T-helper 17 cell (primary cell): Measurements from ENCODE around the gene MED15. TPM values are rescaled to one million over a fixed set of nuclear protein-coding genes. Genes with fewer than 3 reads are reported as not detected.

Source experiments
- ATAC-seq: fragments of 150-1000 bp; cut with Tn5 transposase; 2 replicates; pipeline ENCODE4 v1.10.0; 2021; ENCODE audit warnings: mild to moderate bottlenecking, moderate library complexity
- DNase-seq, 3 donors: peaks; one replicate each; pipeline versions ENCODE4 v3.0.0 to v3.0.0-alpha.2; 2020 to 2021
- H3K9me3 ChIP-seq: one replicate; pipeline ENCODE4 v1.7.0; 2013; ENCODE audit warnings: low read length, mild to moderate bottlenecking; ENCODE audit not compliant: control insufficient read depth, poor library complexity, severe bottlenecking
- H3K27ac Mint-ChIP-seq: one replicate; pipeline ENCODE4 v1.8.0; 2022; ENCODE audit warnings: mild to moderate bottlenecking, moderate library complexity, mixed read lengths
- H3K27me3 Mint-ChIP-seq: one replicate; pipeline ENCODE4 v1.8.0; 2022; ENCODE audit warnings: mixed read lengths
- H3K36me3 Mint-ChIP-seq: one replicate; pipeline ENCODE4 v1.8.0; 2022; ENCODE audit warnings: low read depth, mixed read lengths
- H3K4me1 Mint-ChIP-seq: one replicate; pipeline ENCODE4 v1.8.0; 2022; ENCODE audit warnings: mild to moderate bottlenecking, mixed read lengths
- H3K4me3 Mint-ChIP-seq: one replicate; pipeline ENCODE4 v1.8.0; 2022; ENCODE audit warnings: mild to moderate bottlenecking, moderate library complexity, mixed read lengths
- total RNA-seq, 4 donors: library from RNA in 2 of 4; stranded (reverse) in 2 of 4; gene quantifications; one replicate each; pipeline ENCODE4 v1.2.3 and lab custom pipeline; 2022 to 2026

Gene MED15
- total RNA-seq, 2 donors from 2014 or later: 207 to 251 TPM

DNA sequence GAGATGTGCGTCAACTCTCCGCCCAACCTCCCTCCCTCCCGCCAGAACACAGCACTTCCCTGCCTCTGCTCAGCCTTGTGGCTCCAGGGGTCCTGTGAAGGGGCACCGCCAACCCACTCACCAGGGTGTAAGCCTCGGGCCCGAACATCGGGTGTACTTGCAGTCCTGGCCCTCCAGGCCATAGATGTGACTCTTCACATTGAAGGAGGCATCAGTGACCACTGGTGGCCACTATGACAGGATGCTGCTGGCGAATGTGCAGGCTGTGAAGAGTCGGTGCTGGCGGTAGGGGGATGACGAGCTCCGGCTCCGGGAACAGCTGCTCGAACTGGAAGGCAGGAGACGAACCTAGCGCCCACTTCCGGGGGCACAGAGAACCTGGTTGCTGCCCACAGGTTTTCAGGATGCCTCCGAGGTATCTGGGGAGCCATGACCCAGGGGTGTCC lies 97.4 kb downstream of the MED15 start:
- H3K36me3 Mint-ChIP-seq: no peaks in the 10 kb centered on the region
- no peak overlapping the region for H3K4me3 Mint-ChIP-seq
- peaks cover 3% of the 10 kb centered on the region for H3K27me3 Mint-ChIP-seq
- peaks cover 10% of the 10 kb centered on the region for H3K4me1 Mint-ChIP-seq
- H3K27ac Mint-ChIP-seq: peak overlapping the region; percentile 14
- ATAC-seq: no peak
- no peaks in the 10 kb centered on the region for H3K9me3 ChIP-seq
- DNase-seq: no peak

GRCh38 chr22:20605328-20605727 lies 97.9 kb downstream of the MED15 start:
- Mint-ChIP-seq H3K36me3 (no peaks in the 10 kb centered on the region), H3K4me1 (peaks cover 10% of the 10 kb centered on the region), H3K27ac (peak overlapping the region; percentile 14), H3K27me3 (peaks cover 8% of the 10 kb centered on the region), H3K4me3 (no peak overlapping the region)
- ATAC-seq (no peak), DNase-seq (no peak)
- H3K9me3 ChIP-seq: no peaks in the 10 kb centered on the region

DNA sequence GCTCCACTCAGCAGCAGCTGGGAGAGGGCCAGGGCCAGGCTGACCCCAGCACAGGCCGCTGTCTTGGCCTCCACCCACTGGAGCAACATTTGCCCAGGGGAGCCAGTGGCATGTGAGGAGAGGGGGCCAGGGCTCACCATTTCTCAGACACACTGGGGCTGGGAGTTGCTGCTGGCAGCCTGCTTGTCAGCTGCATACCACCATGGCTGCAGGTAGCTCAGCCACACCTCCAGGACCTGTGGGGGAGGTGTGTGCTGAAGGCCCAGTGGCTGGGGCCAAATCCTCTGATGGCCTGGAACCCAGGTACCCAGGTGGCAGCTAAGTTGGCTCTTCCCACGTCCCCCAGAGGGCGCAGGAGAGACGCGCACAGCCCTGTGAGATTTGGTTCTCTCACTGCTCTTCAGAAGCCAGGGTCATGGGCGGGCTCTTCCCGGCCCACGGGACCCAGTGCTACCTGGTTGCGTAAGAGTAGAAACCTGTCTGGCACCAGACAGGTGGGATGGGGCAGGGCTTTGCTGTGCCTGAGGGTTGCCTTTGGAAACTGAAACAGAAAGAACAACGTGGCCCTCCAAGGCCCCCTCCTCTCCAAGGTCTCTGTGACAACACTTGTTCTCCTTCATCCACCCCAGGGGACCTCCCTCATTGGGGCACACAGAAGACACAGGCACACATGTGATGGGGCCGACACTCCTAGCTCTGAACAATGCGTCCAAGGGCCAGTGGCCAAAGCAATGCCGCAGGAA lies 98.8 kb downstream of the MED15 start:
- H3K36me3 Mint-ChIP-seq: no peaks in the 10 kb centered on the region
- no peak overlapping the region for H3K4me3 Mint-ChIP-seq
- H3K4me1 Mint-ChIP-seq: peaks cover 10% of the 10 kb centered on the region
- H3K27me3 Mint-ChIP-seq: peaks cover 9% of the 10 kb centered on the region
- peak; percentile 42 to 59 (median 45) for DNase-seq
- peak overlapping the region; percentile 11 for H3K27ac Mint-ChIP-seq
- peak; percentile 91 for ATAC-seq
- H3K9me3 ChIP-seq: no peaks in the 10 kb centered on the region

GRCh38 chr22:20606784-20607128 lies 99.3 kb downstream of the MED15 start:
- Mint-ChIP-seq H3K4me3 (no peak overlapping the region), H3K27me3 (peaks cover 9% of the 10 kb centered on the region), H3K27ac (peak overlapping the region; percentile 11), H3K36me3 (no peaks in the 10 kb centered on the region), H3K4me1 (peaks cover 10% of the 10 kb centered on the region)
- ATAC-seq (no peak), DNase-seq (no peak)
- no peaks in the 10 kb centered on the region for H3K9me3 ChIP-seq

DNA sequence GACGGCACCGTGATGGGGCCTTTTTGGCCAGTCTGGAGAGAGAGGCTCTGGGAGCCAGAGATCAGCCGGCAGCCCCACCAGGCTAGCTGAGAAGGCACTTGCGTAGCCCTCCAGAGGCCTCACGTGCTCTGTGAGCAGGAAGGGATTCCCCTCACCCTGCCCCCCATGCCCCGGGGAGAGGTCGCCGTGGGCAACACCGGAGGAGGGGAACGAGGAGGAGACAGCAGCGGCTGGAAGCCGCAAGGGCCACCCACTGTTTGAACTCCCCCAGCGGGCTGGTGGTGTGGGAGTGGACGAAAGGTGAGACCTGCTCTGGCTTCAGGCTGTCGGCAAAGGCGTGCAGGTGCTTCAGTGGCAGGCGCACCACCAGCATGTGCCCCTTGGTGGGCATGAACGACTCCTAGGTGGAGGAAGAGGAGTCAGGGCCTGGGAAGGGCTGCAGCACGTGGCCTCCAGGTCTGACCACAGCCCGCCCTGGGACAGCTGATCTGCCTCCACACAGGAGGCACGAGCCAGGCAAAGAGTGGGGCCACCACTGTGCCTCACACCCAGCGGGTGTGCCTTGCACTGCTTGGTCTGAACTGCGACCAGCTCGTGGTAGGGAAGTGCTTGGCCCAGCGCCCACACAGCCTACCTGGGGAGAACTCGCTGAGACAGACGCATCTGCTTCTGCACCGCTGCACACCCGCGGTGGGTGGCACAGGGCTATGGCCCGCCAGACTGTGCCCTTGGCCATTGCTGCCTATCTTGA lies 99.9 kb downstream of the MED15 start:
- H3K36me3 Mint-ChIP-seq: no peaks in the 10 kb centered on the region
- DNase-seq (no peak), ATAC-seq (no peak)
- H3K4me1 Mint-ChIP-seq: peaks cover 8% of the 10 kb centered on the region
- H3K27me3 Mint-ChIP-seq: peaks cover 9% of the 10 kb centered on the region
- H3K27ac Mint-ChIP-seq: peak overlapping the region; percentile 11
- no peak overlapping the region for H3K4me3 Mint-ChIP-seq
- H3K9me3 ChIP-seq: no peaks in the 10 kb centered on the region

GRCh38 chr22:20610243-20610686 lies 102.9 kb downstream of the MED15 start:
- H3K9me3 ChIP-seq: no peaks in the 10 kb centered on the region
- no peak for ATAC-seq
- no peak for DNase-seq
- Mint-ChIP-seq H3K4me3 (no peak overlapping the region), H3K4me1 (peaks cover 5% of the 10 kb centered on the region), H3K27me3 (peaks cover 9% of the 10 kb centered on the region), H3K36me3 (no peaks in the 10 kb centered on the region), H3K27ac (peak overlapping the region; percentile 14)

DNA sequence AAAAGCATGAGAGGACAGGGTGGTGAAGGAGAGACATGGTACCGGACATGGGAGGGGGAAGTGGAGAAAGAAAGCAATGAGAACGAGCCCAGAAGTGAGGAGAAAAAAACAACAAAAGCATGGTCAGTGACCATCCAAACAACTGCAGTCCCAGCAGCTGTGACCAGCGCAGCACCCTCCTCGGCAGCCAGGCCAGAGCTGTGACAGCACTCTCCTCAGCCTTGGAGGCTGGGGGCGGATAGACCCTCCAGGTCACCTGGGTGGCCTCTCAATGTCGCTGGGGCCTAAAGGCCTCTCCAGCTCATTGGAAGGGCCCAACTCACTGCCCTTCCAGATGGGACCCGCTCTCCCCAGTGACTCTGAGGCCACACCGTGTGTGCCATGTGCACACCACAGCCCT lies 103.3 kb downstream of the MED15 start:
- DNase-seq (no peak), ATAC-seq (no peak)
- Mint-ChIP-seq H3K27ac (no peak overlapping the region), H3K27me3 (peaks cover 9% of the 10 kb centered on the region), H3K4me3 (no peak overlapping the region), H3K4me1 (peaks cover 2% of the 10 kb centered on the region), H3K36me3 (no peaks in the 10 kb centered on the region)
- H3K9me3 ChIP-seq: no peaks in the 10 kb centered on the region

GRCh38 chr22:20611418-20611817 lies 104.0 kb downstream of the MED15 start:
- DNase-seq: no peak
- Mint-ChIP-seq H3K27ac (no peak overlapping the region), H3K4me1 (no peaks in the 10 kb centered on the region)

DNA sequence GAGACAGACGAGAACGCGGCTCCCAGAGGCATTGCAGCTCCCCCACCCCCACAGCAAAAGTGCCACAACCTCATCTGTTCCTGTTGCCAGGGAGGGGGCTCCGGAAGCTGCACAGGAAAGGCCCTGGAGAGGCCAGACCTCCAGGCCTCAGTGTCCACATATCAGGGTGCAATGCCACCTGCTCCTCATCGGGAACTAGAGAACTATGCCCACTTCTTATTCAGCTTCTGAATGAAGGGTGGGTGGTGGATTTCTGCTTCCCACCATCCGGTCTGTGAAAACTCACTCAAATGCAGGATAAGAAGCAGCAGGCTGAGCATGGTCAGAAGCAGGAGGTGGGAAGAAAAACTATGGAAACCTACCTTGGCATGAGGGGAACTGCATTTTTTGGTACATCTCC lies 105.9 kb downstream of the MED15 start:
- no peaks in the 10 kb centered on the region for H3K36me3 Mint-ChIP-seq
- no peaks in the 10 kb centered on the region for H3K4me1 Mint-ChIP-seq
- H3K9me3 ChIP-seq: no peaks in the 10 kb centered on the region
- H3K27ac Mint-ChIP-seq: no peak overlapping the region
- H3K27me3 Mint-ChIP-seq: peaks cover 9% of the 10 kb centered on the region
- H3K4me3 Mint-ChIP-seq: no peak overlapping the region
- ATAC-seq (no peak), DNase-seq (no peak)

More at GRCh38 chr22:20611418-20611817, 104.0 kb downstream of the MED15 start:
- H3K9me3 ChIP-seq: no peaks in the 10 kb centered on the region
- Mint-ChIP-seq H3K4me3 (no peak overlapping the region), H3K27me3 (peaks cover 9% of the 10 kb centered on the region), H3K36me3 (no peaks in the 10 kb centered on the region)
- ATAC-seq: no peak

DNA sequence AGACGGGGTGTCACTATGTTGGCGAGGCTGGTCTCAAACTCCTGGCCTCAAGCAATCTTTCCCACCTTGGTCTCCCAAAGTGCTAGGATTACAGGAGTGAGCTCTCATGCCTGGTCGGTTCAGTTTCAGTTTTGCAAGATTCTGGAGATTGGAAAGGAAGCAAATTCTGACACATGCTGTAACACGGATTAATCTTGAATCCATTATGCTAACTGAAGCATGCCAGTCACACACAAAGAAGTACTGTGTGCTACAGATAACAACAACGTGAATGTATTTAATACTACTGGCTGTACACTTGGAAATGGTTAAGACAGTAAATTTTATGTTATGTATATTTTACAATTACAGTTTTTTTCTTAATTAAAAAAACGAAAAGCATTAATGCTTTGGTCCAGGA lies 107.6 kb downstream of the MED15 start:
- no peaks in the 10 kb centered on the region for H3K4me1 Mint-ChIP-seq
- H3K27ac Mint-ChIP-seq: no peak overlapping the region
- no peak overlapping the region for H3K4me3 Mint-ChIP-seq
- no peaks in the 10 kb centered on the region for H3K9me3 ChIP-seq
- no peaks in the 10 kb centered on the region for H3K36me3 Mint-ChIP-seq
- no peak for DNase-seq
- H3K27me3 Mint-ChIP-seq: peaks cover 9% of the 10 kb centered on the region
- ATAC-seq: no peak

DNA sequence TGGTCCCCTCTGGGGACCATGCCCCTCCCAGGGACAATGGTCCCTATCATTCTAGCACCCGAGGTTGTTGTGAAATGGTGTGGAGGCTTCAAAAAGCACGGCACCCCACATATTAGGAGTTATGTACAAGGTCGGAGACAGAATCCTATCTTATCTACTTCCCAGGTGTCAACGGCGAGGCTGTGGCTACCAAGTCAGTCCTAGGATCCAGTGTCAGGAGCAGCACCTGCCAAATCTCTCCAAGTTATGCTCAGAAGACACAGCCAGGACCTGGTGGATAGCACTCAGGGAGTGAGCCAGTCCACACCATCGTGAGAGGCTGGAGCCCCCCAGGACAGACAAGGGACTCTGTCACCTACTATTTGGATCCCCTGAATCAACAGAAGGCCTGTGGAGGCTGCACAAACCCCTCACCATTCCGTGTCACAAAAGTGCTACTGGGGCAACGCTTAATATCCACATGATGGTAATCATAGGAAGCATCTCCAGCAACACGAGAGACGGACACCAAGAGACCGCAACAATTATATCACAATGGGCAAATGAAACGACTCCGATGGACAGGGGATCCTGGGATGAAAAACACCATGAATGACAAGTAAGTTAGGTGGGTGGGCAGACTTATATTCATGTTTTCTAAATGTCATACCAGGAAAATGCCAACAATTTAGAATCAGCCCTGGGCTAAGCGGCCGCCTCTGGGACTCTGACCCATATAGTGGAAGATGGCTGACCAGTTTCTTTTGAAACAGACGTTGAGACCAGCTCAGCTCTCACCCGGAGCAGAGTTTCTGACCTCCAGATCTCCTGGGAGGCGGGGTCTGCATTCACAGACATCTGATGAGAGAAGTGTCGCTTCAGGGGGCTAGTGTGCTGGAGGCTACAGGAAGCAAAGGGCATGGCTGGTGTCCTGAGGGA lies 108.4 kb downstream of the MED15 start:
- peaks cover 5% of the 10 kb centered on the region for H3K27me3 Mint-ChIP-seq
- no peak overlapping the region for H3K4me3 Mint-ChIP-seq
- no peak overlapping the region for H3K27ac Mint-ChIP-seq
- DNase-seq (no peak), ATAC-seq (no peak)
- no peaks in the 10 kb centered on the region for H3K36me3 Mint-ChIP-seq
- H3K9me3 ChIP-seq: no peaks in the 10 kb centered on the region
- H3K4me1 Mint-ChIP-seq: no peaks in the 10 kb centered on the region

GRCh38 chr22:20616451-20617043 lies 109.1 kb downstream of the MED15 start:
- ATAC-seq (no peak), DNase-seq (no peak)
- H3K4me3 Mint-ChIP-seq: no peak overlapping the region
- H3K36me3 Mint-ChIP-seq: no peaks in the 10 kb centered on the region
- no peaks in the 10 kb centered on the region for H3K4me1 Mint-ChIP-seq
- H3K27me3 Mint-ChIP-seq: peaks cover 5% of the 10 kb centered on the region
- no peak overlapping the region for H3K27ac Mint-ChIP-seq
- H3K9me3 ChIP-seq: no peaks in the 10 kb centered on the region

DNA sequence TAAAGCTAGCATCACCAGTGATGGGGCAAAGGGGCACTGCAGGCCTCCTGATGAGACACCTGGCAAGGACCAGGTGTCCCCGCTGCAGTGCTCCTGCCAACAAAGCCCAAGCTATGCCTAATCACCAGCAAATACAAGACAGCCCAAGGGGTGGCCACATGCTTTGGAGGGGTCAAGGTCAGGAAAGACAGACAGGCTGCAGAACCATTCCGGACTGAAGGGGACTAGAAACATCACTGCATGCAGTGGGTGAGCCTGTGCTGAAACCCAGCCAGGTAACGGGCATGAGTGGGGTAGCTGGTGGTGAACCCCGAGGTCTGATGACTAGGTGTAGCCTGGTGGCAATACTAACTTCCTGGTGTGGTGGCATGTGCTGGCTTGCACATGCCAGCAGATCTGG lies 111.1 kb downstream of the MED15 start:
- Mint-ChIP-seq H3K27me3 (peaks cover 5% of the 10 kb centered on the region), H3K4me1 (no peaks in the 10 kb centered on the region), H3K27ac (no peak overlapping the region), H3K36me3 (no peaks in the 10 kb centered on the region), H3K4me3 (no peak overlapping the region)
- DNase-seq: no peak
- H3K9me3 ChIP-seq: no peaks in the 10 kb centered on the region
- no peak for ATAC-seq
